Mucosa of descending colon (tissue), 3 donors: ENCODE measurements around the gene GLIS1. TPM values are rescaled to one million over a fixed set of nuclear protein-coding genes. Genes with fewer than 3 reads are reported as not detected.

ENCODE experiments used
- ATAC-seq: fragments of 200-7000 bp; cut with Tn5 transposase; one replicate; pipeline ENCODE4 v1.9.1; 2020; ENCODE audit warnings: mild to moderate bottlenecking, moderate library complexity
- DNase-seq, 3 donors: peaks; one replicate each; pipeline ENCODE4 v3.0.0-alpha.2; 2020
- H3K36me3 ChIP-seq: fragments of 200-600 bp; one replicate; pipeline ENCODE4 v1.8.0; 2021; ENCODE audit warnings: low read depth, mild to moderate bottlenecking
- H3K4me1 ChIP-seq: fragments of 200-600 bp; one replicate; pipeline ENCODE4 v1.8.0; 2021; ENCODE audit warnings: low read depth, mild to moderate bottlenecking
- H3K4me3 ChIP-seq: fragments of 200-600 bp; one replicate; pipeline ENCODE4 v1.8.0; 2021; ENCODE audit warnings: mild to moderate bottlenecking
- H3K9me3 ChIP-seq: fragments of 200-600 bp; one replicate; pipeline ENCODE4 v1.8.0; 2021; ENCODE audit warnings: mild to moderate bottlenecking
- intact Hi-C, 2 donors: fragments of 100-400 bp; cut with DNase I in 1 of 2; cut with micrococcal nuclease in 1 of 2; formaldehyde crosslinking; loops; one replicate each; pipeline versions ENCODE4 v1.11.0 to v1.11.1; 2022; cut with DNase I, micrococcal nuclease
- total RNA-seq, 3 donors: library from RNA; stranded (reverse); fragmentation: NEBNext Ultra II Directional in 2 of 3; extraction: Animal tissue kit (Norgen Biotek cat#: 25700) in 2 of 3; gene quantifications; one replicate each; pipeline versions ENCODE4 v1.2.1 to v1.2.4, GENCODE V29; 2021 to 2023
- TF ChIP-seq, protein P1 (sequence below): fragments of 200-600 bp; IDR thresholded peaks from one replicate; pipeline ENCODE4 v1.8.0; 2022; ENCODE audit warnings: antibody characterized with exemption, mild to moderate bottlenecking
- donor health status: DM: no; HTN: no; CAD: no; lungs with moderate emphysema.
- donor health status: DM: no; HTN: no; CAD: no.
- donor health status: DM: no; HTN: yes; CAD: no.

GLIS1 gene
- total RNA-seq, 3 donors from 2014 or later = 0.09 to 0.24 (median 0.14) TPM

DNA sequence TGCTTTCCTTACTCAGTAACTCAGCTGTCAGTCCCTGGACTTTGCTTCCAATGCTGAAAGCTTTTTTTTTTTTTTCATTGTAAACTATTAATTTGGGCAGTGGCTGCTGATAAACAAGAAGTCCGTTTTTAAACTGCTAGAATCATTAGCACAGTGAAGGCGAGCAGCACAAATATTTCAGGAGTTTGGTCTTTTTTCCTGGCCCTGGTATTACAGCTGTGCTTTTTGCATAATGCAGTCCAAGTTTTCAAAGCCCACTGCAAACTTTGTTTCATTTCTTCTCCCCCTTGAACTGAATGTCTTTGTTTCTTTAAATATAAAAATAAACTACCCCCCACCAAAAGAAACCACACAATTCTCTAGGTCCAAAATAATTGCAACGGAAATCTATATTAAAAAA lies 6.6 kb downstream of the GLIS1 start:
- Histone ChIP-seq H3K36me3 (no peaks in the 10 kb centered on the region), H3K4me3 (no peak overlapping the region), H3K4me1 (no peaks in the 10 kb centered on the region), H3K9me3 (no peaks in the 10 kb centered on the region)
- TF ChIP-seq, protein P1, sequence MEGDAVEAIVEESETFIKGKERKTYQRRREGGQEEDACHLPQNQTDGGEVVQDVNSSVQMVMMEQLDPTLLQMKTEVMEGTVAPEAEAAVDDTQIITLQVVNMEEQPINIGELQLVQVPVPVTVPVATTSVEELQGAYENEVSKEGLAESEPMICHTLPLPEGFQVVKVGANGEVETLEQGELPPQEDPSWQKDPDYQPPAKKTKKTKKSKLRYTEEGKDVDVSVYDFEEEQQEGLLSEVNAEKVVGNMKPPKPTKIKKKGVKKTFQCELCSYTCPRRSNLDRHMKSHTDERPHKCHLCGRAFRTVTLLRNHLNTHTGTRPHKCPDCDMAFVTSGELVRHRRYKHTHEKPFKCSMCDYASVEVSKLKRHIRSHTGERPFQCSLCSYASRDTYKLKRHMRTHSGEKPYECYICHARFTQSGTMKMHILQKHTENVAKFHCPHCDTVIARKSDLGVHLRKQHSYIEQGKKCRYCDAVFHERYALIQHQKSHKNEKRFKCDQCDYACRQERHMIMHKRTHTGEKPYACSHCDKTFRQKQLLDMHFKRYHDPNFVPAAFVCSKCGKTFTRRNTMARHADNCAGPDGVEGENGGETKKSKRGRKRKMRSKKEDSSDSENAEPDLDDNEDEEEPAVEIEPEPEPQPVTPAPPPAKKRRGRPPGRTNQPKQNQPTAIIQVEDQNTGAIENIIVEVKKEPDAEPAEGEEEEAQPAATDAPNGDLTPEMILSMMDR = no peak
- no peak for ATAC-seq
- no peak for DNase-seq
- intact Hi-C loops = no loop called here

DNA sequence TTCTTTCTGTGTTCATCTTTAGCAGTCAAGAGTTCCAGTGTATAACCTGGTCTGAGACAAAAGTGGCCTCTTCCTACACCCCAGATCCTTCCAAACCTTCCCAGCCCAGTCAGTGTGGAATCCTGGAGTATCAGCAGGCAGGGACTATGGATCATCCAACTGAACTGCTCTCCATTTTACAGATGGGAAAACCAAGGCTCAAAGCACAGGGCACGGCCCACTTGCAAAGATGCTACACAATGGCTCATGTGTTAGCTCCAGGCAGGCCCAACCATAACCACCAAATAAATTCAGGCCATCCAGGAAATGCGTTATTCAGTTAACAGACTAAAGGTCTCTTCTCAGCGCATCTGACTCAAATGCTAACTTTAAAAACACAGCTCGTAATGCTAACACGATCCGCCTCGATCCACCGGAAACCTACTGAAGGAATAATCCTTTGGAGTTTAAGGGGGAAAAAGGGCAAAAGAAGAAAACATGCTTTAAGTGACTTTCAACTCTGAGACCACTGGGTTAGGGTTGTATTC lies 7.1 kb downstream of the GLIS1 start:
- no peaks in the 10 kb centered on the region for H3K36me3 ChIP-seq
- ATAC-seq = no peak
- no peaks in the 10 kb centered on the region for H3K9me3 ChIP-seq
- intact Hi-C loops = no loop called here
- no peak for DNase-seq
- TF ChIP-seq, protein P1 = no peak
- H3K4me3 ChIP-seq = no peak overlapping the region
- H3K4me1 ChIP-seq = no peaks in the 10 kb centered on the region

DNA sequence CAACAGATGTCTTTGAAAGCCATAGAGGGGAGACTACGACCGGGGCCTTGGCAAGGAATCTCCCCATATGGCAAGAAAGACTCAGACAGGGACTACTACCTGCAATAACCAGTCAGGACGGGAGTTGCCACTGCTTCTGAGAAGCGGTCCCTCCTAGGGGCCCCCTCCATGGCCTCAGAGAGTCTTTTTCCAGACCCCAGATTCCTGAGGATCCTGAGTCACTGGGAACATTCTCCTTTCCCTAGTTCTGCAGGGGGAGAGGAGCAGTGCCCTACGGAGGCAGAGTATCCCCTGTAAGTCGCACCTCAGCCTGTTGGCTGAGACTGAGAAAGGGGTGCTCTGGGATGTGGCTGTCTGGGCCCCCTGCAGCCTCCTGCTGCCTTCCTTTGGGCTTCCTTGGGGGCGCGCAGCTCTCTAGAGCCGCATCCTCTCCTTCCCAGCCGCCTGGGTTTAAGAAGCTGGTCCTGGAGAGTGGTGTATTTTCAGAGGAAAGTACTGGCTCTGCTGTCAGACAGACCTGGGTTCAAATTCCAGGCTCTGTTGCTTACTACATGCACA lies 7.8 kb downstream of the GLIS1 start:
- no peak overlapping the region for H3K4me3 ChIP-seq
- ATAC-seq = no peak
- intact Hi-C loops = no loop called here
- TF ChIP-seq, protein P1 = no peak
- no peaks in the 10 kb centered on the region for H3K36me3 ChIP-seq
- no peaks in the 10 kb centered on the region for H3K4me1 ChIP-seq
- no peaks in the 10 kb centered on the region for H3K9me3 ChIP-seq
- no peak for DNase-seq

DNA sequence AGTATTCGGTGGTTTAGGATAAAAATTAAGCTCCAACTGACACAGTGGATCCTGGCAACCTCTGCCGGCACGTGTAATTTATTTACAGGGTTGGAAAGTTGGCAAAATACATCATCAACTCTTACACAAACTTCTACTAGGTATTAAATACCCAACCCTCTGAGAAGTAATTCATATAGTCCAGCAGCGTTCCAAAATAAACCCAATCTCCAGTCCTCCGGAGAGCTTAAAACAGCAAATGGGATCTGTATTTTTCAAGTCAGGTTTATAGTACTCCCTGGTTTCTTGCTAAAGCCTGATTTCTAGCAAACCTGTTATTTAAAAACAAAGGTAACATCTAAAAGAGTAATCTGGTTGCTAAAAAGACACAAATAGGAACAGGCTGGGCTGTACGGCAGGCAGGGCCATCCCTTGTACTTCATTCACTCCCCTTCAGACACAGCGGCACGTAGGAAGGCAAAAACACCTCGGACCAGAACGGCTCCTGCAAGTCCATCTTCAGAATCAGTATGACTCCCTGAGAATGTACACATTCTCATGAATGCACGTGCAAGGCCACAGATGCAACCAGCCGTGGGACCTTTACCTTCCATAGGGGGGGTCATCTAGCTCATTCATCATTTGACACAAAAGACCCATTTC lies 8.6 kb downstream of the GLIS1 start:
- intact Hi-C loops = no loop called here
- Histone ChIP-seq H3K4me1 (no peaks in the 10 kb centered on the region), H3K36me3 (no peaks in the 10 kb centered on the region), H3K4me3 (no peak overlapping the region), H3K9me3 (no peaks in the 10 kb centered on the region)
- DNase-seq = no peak
- TF ChIP-seq, protein P1 = no peak
- no peak for ATAC-seq

DNA sequence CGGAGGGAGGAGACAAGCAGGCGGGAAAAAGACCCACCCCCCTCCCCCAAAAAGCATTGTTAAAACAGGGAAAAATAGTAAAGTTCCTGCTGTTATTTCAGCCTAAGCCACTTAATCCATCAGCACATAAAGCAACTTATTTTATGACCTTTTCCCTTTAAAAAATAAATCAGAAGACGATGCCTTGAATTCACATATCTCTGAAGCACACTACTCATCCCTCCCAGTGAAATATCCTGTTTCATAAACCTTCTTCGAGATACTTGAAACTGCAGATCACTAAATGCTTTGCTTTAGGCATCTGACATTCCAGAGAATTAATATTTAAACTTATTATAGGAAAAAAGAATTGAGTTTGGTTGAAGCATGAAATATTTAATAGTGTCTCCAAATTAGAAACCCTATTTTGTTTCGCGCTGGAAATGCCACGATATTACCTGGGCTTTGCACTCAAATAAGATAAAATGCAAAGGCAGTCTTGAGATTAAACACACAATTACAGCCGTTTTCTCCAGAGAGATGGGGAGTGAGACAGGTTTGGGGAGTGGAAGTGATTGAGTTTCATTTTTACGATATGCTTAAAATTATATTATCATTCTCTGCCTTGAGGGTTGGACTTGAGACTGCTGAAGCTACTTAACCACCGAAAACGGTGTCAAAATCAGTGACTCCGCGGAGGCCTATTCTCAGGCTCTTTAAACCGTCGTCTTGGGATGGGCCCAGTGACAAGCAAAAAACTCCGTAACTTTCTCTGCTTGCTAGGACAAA lies 9.3 kb downstream of the GLIS1 start:
- intact Hi-C loops = no loop called here
- Histone ChIP-seq H3K4me1 (no peaks in the 10 kb centered on the region), H3K4me3 (no peak overlapping the region), H3K36me3 (no peaks in the 10 kb centered on the region), H3K9me3 (no peaks in the 10 kb centered on the region)
- TF ChIP-seq, protein P1 = no peak
- ATAC-seq (no peak), DNase-seq (no peak)
